Breast epithelium (tissue), 3 donors: ENCODE measurements around the gene DDX31.

Experiments
- CTCF ChIP-seq, 3 donors: fragments of 450-650 bp; IDR thresholded peaks; one replicate each; pipeline ENCODE4 v1.5.1; 2016 to 2017; ENCODE audit warnings: antibody characterized with exemption in 3 of 3, mild to moderate bottlenecking in 3 of 3, moderate library complexity in 3 of 3
- POLR2A ChIP-seq: fragments of 450-650 bp; IDR thresholded peaks from one replicate; pipeline ENCODE4 v1.6.1; 2016; ENCODE audit warnings: antibody characterized with exemption, mild to moderate bottlenecking, moderate library complexity
- POLR2AphosphoS5 ChIP-seq, 3 donors: sonication (generic); formaldehyde crosslinking; IDR thresholded peaks; one replicate each; pipeline ENCODE4 v1.6.1; 2017; ENCODE audit warnings: antibody characterized with exemption in 3 of 3

GRCh38 chr9:132579427-132579798, 90.4 kb downstream of the DDX31 start:
- TF ChIP-seq CTCF (IDR thresholded peaks at IDR 0.05) (no peak), POLR2AphosphoS5 (IDR thresholded peaks at IDR 0.05) (no peak), POLR2A (no peak)
